Measurements from ENCODE around the gene EDN1. TPM values are rescaled to one million over a fixed set of nuclear protein-coding genes. Genes with fewer than 3 reads are reported as not detected.

EDN1 gene
- total RNA-seq, 1 experiment from 2014 or later = 25.6 TPM

- Histone ChIP-seq H2AFZ (ENCODE audit: low read length) (no peak overlapping the region), H3K79me2 (ENCODE audit: low read length) (no peaks in the 10 kb centered on the region), H4K20me1 (ENCODE audit: low read length) (no peaks in the 10 kb centered on the region), H3F3A (ENCODE audit: low read length, unreplicated experiment) (no peaks in the 10 kb centered on the region), H3K27me3 (ENCODE audit: low read length) (no peaks in the 10 kb centered on the region), H3K9me2 (replicated peaks; ENCODE audit: low read length) (no peaks in the 10 kb centered on the region), H3K27ac (ENCODE audit: low read length) (no peak overlapping the region), H3K4me2 (ENCODE audit: low read length) (no peak overlapping the region), H3K36me3 (ENCODE audit: low read depth, low read length) (no peaks in the 10 kb centered on the region), H3K9me3 (ENCODE audit: low read length) (no peaks in the 10 kb centered on the region), H3K9ac (ENCODE audit: low read length) (no peak overlapping the region), H3K4me1 (ENCODE audit: insufficient read depth, low read length) (peaks cover 23% of the 10 kb centered on the region), H3K4me3 (ENCODE audit: low read length) (no peak overlapping the region)
- ChIA-PET CTCF (no interaction called here), POLR2A (ENCODE audit: unreplicated experiment) (no interaction called here)
- TF ChIP-seq EZH2 (IDR thresholded peaks at IDR 0.05; ENCODE audit: low read length, unreplicated experiment) (no peak), CTCF (conservative IDR thresholded peaks at IDR 0.05; ENCODE audit: low read depth, low read length) (no peak), EZH2phosphoT487 (IDR thresholded peaks at IDR 0.05; ENCODE audit: borderline replicate concordance, low read length) (no peak)
- ATAC-seq (no peak), DNase-seq (no peak)
- intact Hi-C loops (cut with micrococcal nuclease) = no loop called here
- no TSS peak for BruUV-seq (replicated peaks)
Measured at GRCh38 chr6:12243169-12243568, 47.0 kb upstream of the EDN1 start.

- H3K9ac ChIP-seq (ENCODE audit: low read length) = no peak overlapping the region
- no peak overlapping the region for H3K4me3 ChIP-seq (ENCODE audit: low read length)
- POLR2A ChIA-PET (ENCODE audit: unreplicated experiment) = no interaction called here
- H3K4me2 ChIP-seq (ENCODE audit: low read length) = peak overlapping the region; percentile 61
- no TSS peak for BruUV-seq (replicated peaks)
- TF ChIP-seq EZH2phosphoT487 (IDR thresholded peaks at IDR 0.05; ENCODE audit: borderline replicate concordance, low read length) = no peak
- no peak for TF ChIP-seq EZH2 (IDR thresholded peaks at IDR 0.05; ENCODE audit: low read length, unreplicated experiment)
- no peak for TF ChIP-seq CTCF (conservative IDR thresholded peaks at IDR 0.05; ENCODE audit: low read depth, low read length)
- no peaks in the 10 kb centered on the region for H3F3A ChIP-seq (ENCODE audit: low read length, unreplicated experiment)
- H3K36me3 ChIP-seq (ENCODE audit: low read depth, low read length) = no peaks in the 10 kb centered on the region
- CTCF ChIA-PET = interaction anchor here (0.6 to 1.4 kb wide), 2 partner anchors 37 to 44 kb away, joined by 3 to 5 read pairs; no protein-coding TSS in a partner anchor
- ATAC-seq (no peak), DNase-seq (no peak)
- no peaks in the 10 kb centered on the region for H4K20me1 ChIP-seq (ENCODE audit: low read length)
- H3K9me2 ChIP-seq (replicated peaks; ENCODE audit: low read length) = no peaks in the 10 kb centered on the region
- no peaks in the 10 kb centered on the region for H3K27me3 ChIP-seq (ENCODE audit: low read length)
- no peak overlapping the region for H2AFZ ChIP-seq (ENCODE audit: low read length)
- intact Hi-C loops (cut with micrococcal nuclease) = loop anchor here (5.0 kb wide), 1 partner anchor 97 kb away; no protein-coding TSS in a partner anchor
- no peaks in the 10 kb centered on the region for H3K9me3 ChIP-seq (ENCODE audit: low read length)
- peak overlapping the region; percentile 50 for H3K27ac ChIP-seq (ENCODE audit: low read length)
- H3K4me1 ChIP-seq (ENCODE audit: insufficient read depth, low read length) = peaks cover 35% of the 10 kb centered on the region
- no peaks in the 10 kb centered on the region for H3K79me2 ChIP-seq (ENCODE audit: low read length)
Measured at GRCh38 chr6:12245360-12245759, 44.8 kb upstream of the EDN1 start.
